Upper lobe of right lung (tissue), 1 donor: Measurements from ENCODE around the gene FGF19. TPM values are rescaled to one million over a fixed set of nuclear protein-coding genes. Genes with fewer than 3 reads are reported as not detected.

Experiments
- ATAC-seq: fragments of 200-7000 bp; cut with Tn5 transposase; one replicate; pipeline ENCODE4 v1.9.1; 2020; ENCODE audit warnings: mild to moderate bottlenecking, moderate library complexity
- DNase-seq: peaks from one replicate; pipeline ENCODE4 v3.0.0-alpha.2; 2020
- H3K27ac ChIP-seq: fragments of 200-600 bp; one replicate; pipeline ENCODE4 v1.8.0; 2022
- H3K27me3 ChIP-seq: fragments of 200-600 bp; one replicate; pipeline ENCODE4 v1.8.0; 2022; ENCODE audit warnings: mild to moderate bottlenecking
- H3K36me3 ChIP-seq: fragments of 200-600 bp; one replicate; pipeline ENCODE4 v1.8.0; 2022
- H3K4me1 ChIP-seq: fragments of 200-600 bp; one replicate; pipeline ENCODE4 v1.8.0; 2022
- H3K4me3 ChIP-seq: fragments of 200-600 bp; one replicate; pipeline ENCODE4 v1.8.0; 2022; ENCODE audit warnings: mild to moderate bottlenecking
- H3K9me3 ChIP-seq: fragments of 200-600 bp; one replicate; pipeline ENCODE4 v1.8.0; 2022
- CTCF ChIP-seq: fragments of 200-600 bp; IDR thresholded peaks from one replicate; pipeline ENCODE4 v1.8.0; 2022; ENCODE audit warnings: antibody characterized with exemption
- intact Hi-C: fragments of 100-400 bp; cut with DNase I; formaldehyde crosslinking; loops from one replicate; pipeline ENCODE4 v1.11.0; 2022
- total RNA-seq: library from RNA; stranded (reverse); fragmentation: NEBNext Ultra II Directional; extraction: Animal tissue kit (Norgen Biotek cat#: 25700); gene quantifications from one replicate; pipeline ENCODE4 v1.2.1, GENCODE V29; 2021
- donor health status: DM: no; HTN: yes; CAD: no; lungs with severe emphysema.

FGF19 gene
- total RNA-seq, 1 donor from 2014 or later: not detected

GRCh38 chr11:69716891-69717747, 13.3 kb upstream of the FGF19 start:
- no peaks in the 10 kb centered on the region for H3K4me1 ChIP-seq
- H3K36me3 ChIP-seq: no peaks in the 10 kb centered on the region
- TF ChIP-seq CTCF: no peak
- H3K9me3 ChIP-seq: no peaks in the 10 kb centered on the region
- ATAC-seq (no peak), DNase-seq (no peak)
- no peak overlapping the region for H3K4me3 ChIP-seq
- intact Hi-C loops: no loop called here
- no peak overlapping the region for H3K27ac ChIP-seq
- H3K27me3 ChIP-seq: peaks cover 29% of the 10 kb centered on the region

- no peaks in the 10 kb centered on the region for H3K9me3 ChIP-seq
- intact Hi-C loops: no loop called here
- H3K27me3 ChIP-seq: peaks cover 18% of the 10 kb centered on the region
- DNase-seq (no peak), ATAC-seq (no peak)
- H3K4me3 ChIP-seq: no peak overlapping the region
- no peak for TF ChIP-seq CTCF
- H3K27ac ChIP-seq: no peak overlapping the region
- no peaks in the 10 kb centered on the region for H3K4me1 ChIP-seq
- H3K36me3 ChIP-seq: no peaks in the 10 kb centered on the region
These were observed 12.3 kb upstream of the FGF19 start for GRCh38 chr11:69716099-69716498.

- Histone ChIP-seq H3K36me3 (no peaks in the 10 kb centered on the region), H3K4me3 (no peak overlapping the region), H3K27me3 (peaks cover 16% of the 10 kb centered on the region), H3K4me1 (no peaks in the 10 kb centered on the region), H3K27ac (no peak overlapping the region), H3K9me3 (no peaks in the 10 kb centered on the region)
- no peak for TF ChIP-seq CTCF
- DNase-seq (no peak), ATAC-seq (no peak)
- intact Hi-C loops: no loop called here
These were observed 11.6 kb upstream of the FGF19 start for GRCh38 chr11:69715446-69715845.

- H3K27ac ChIP-seq: no peak overlapping the region
- no peaks in the 10 kb centered on the region for H3K4me1 ChIP-seq
- H3K4me3 ChIP-seq: no peak overlapping the region
- ATAC-seq (peak; percentile 26), DNase-seq (no peak)
- no peaks in the 10 kb centered on the region for H3K9me3 ChIP-seq
- peaks cover 8% of the 10 kb centered on the region for H3K27me3 ChIP-seq
- TF ChIP-seq CTCF: no peak
- H3K36me3 ChIP-seq: no peaks in the 10 kb centered on the region
- intact Hi-C loops: no loop called here
These were observed 8.3 kb upstream of the FGF19 start for GRCh38 chr11:69711822-69712801.

GRCh38 chr11:69708736-69709401, 5.0 kb upstream of the FGF19 start:
- H3K9me3 ChIP-seq: no peaks in the 10 kb centered on the region
- no peaks in the 10 kb centered on the region for H3K36me3 ChIP-seq
- no peak for TF ChIP-seq CTCF
- intact Hi-C loops: no loop called here
- H3K4me3 ChIP-seq: no peak overlapping the region
- peaks cover 10% of the 10 kb centered on the region for H3K4me1 ChIP-seq
- DNase-seq (no peak), ATAC-seq (no peak)
- peaks cover 39% of the 10 kb centered on the region for H3K27me3 ChIP-seq
- H3K27ac ChIP-seq: no peak overlapping the region
